CD4-positive, alpha-beta T cell (primary cell): ENCODE measurements around the gene TNFRSF9. TPM values are rescaled to one million over a fixed set of nuclear protein-coding genes. Genes with fewer than 3 reads are reported as not detected.

Experiments used
- ATAC-seq: fragments of 200-7000 bp; cut with Tn5 transposase; one replicate; pipeline ENCODE4 v1.10.0; 2022; ENCODE audit warnings: mild to moderate bottlenecking; ENCODE audit not compliant: poor library complexity
- CTCF ChIA-PET: fragments of 350-600 bp; sonication (Branson Sonifier 250); formaldehyde crosslinking; loops from one replicate; lab custom pipeline; 2021; ENCODE audit warnings: antibody characterized with exemption, inconsistent platforms; lab: Charles Lee
- POLR2A ChIA-PET: fragments of 350-600 bp; sonication (Branson Sonifier 250); formaldehyde crosslinking; loops from one replicate; lab custom pipeline; 2021; ENCODE audit warnings: antibody characterized with exemption, inconsistent platforms; lab: Charles Lee
- DNase-seq, 14 experiments: peaks; one replicate each; pipeline ENCODE4 v3.0.0-alpha.2; 2013 to 2020; ENCODE audit warnings: mixed read lengths in 2 of 14
- H3K27ac ChIP-seq, 2 donors: one replicate each; pipeline versions ENCODE4 v1.5.1 to v1.7.0; 2013; ENCODE audit warnings: low read length in 2 of 2, low read depth in 1 of 2, mild to moderate bottlenecking in 1 of 2
- H3K27me3 ChIP-seq, 2 experiments: 1 replicate in 1 of 2; 2 replicates in 1 of 2; pipeline versions ENCODE4 v1.6.1 to v1.7.0; 2013; ENCODE audit warnings: low read length in 2 of 2, control low read depth in 1 of 2, mild to moderate bottlenecking in 1 of 2, moderate library complexity in 1 of 2; ENCODE audit not compliant: insufficient read depth in 2 of 2, control insufficient read depth in 1 of 2
- H3K36me3 ChIP-seq: one replicate; pipeline ENCODE4 v1.6.1; 2013; ENCODE audit warnings: low read length, control low read depth; ENCODE audit not compliant: insufficient read depth
- H3K4me1 ChIP-seq: one replicate; pipeline ENCODE4 v1.6.1; 2013; ENCODE audit warnings: low read length, control low read depth; ENCODE audit not compliant: insufficient read depth
- H3K4me3 ChIP-seq: one replicate; pipeline ENCODE4 v1.5.1; 2013; ENCODE audit warnings: mild to moderate bottlenecking, low read length, moderate library complexity
- H3K9me3 ChIP-seq, 2 experiments: 1 replicate in 1 of 2; 2 replicates in 1 of 2; pipeline versions ENCODE4 v1.6.1 to v1.7.0; 2013; ENCODE audit warnings: low read length in 2 of 2, mild to moderate bottlenecking in 2 of 2, control low read depth in 1 of 2, moderate library complexity in 1 of 2; ENCODE audit not compliant: control insufficient read depth in 1 of 2, insufficient read depth in 1 of 2
- H3K27ac Mint-ChIP-seq: one replicate; pipeline ENCODE4 v1.8.0; 2020; ENCODE audit warnings: mixed read lengths
- H3K27me3 Mint-ChIP-seq: one replicate; pipeline ENCODE4 v1.8.0; 2021; ENCODE audit warnings: mixed read lengths
- H3K36me3 Mint-ChIP-seq: one replicate; pipeline ENCODE4 v1.8.0; 2021; ENCODE audit warnings: low read depth, mixed read lengths
- H3K4me1 Mint-ChIP-seq: one replicate; pipeline ENCODE4 v1.8.0; 2021; ENCODE audit warnings: low read depth, mixed read lengths
- H3K4me3 Mint-ChIP-seq: one replicate; pipeline ENCODE4 v1.8.0; 2020; ENCODE audit warnings: mild to moderate bottlenecking, mixed read lengths
- H3K9me3 Mint-ChIP-seq: one replicate; pipeline ENCODE4 v1.8.0; 2020; ENCODE audit warnings: mixed read lengths
- intact Hi-C, 2 experiments: fragments of 100-400 bp; cut with DNase I in 1 of 2; cut with micrococcal nuclease in 1 of 2; formaldehyde crosslinking; loops; one replicate each; pipeline versions ENCODE4 v1.15.1 to v1.9.0; 2023 to 2025; cut with DNase I, micrococcal nuclease
- total RNA-seq, 174 experiments: library from RNA in 2 of 174; stranded (reverse) in 2 of 174; gene quantifications; one replicate each; pipeline ENCODE4 v1.2.3 and lab custom pipeline; 2021 to 2026
- TF ChIP-seq, protein P1 (sequence below): fragments of 200-600 bp; IDR thresholded peaks from one replicate; pipeline ENCODE4 v1.8.0; 2022; ENCODE audit warnings: antibody characterized with exemption, mild to moderate bottlenecking

Gene TNFRSF9
- total RNA-seq, 2 experiments from 2014 or later: 0.52 to 0.84 TPM

DNA sequence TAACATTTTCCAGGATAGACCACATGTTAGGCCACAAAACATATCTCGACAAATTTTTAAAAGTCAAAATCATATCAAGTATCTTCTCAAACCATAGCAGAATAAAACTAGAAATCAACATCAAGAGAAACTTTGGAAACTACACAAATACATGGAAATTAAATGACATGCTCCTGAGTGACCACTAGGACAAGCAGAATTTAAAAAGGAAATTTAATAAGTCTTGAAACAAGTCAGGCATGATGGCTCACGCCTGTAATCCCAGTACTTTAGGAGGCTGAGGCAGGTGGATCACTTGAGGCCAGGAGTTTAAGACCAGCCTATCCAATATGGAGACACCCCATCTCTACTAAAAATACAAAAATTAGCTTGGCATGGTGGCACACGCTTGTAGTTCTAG is 61.4 kb downstream of the TNFRSF9 start:
- Histone ChIP-seq H3K9me3 (peaks cover 5 to 25% of the 10 kb centered on the region in 2 experiments), H3K27me3 (peaks cover 0 to 2% of the 10 kb centered on the region in 2 experiments), H3K27ac (no peak overlapping the region), H3K4me3 (no peak overlapping the region), H3K4me1 (no peaks in the 10 kb centered on the region), H3K36me3 (no peaks in the 10 kb centered on the region)
- ChIA-PET CTCF (no interaction called here), POLR2A (no interaction called here)
- Mint-ChIP-seq H3K27me3 (peaks cover 6% of the 10 kb centered on the region), H3K36me3 (no peaks in the 10 kb centered on the region), H3K9me3 (peaks cover 8% of the 10 kb centered on the region), H3K4me3 (no peak overlapping the region), H3K27ac (no peak overlapping the region), H3K4me1 (no peaks in the 10 kb centered on the region)
- intact Hi-C loops: no loop called here
- no peak for DNase-seq
- ATAC-seq: no peak
- TF ChIP-seq, protein P1, sequence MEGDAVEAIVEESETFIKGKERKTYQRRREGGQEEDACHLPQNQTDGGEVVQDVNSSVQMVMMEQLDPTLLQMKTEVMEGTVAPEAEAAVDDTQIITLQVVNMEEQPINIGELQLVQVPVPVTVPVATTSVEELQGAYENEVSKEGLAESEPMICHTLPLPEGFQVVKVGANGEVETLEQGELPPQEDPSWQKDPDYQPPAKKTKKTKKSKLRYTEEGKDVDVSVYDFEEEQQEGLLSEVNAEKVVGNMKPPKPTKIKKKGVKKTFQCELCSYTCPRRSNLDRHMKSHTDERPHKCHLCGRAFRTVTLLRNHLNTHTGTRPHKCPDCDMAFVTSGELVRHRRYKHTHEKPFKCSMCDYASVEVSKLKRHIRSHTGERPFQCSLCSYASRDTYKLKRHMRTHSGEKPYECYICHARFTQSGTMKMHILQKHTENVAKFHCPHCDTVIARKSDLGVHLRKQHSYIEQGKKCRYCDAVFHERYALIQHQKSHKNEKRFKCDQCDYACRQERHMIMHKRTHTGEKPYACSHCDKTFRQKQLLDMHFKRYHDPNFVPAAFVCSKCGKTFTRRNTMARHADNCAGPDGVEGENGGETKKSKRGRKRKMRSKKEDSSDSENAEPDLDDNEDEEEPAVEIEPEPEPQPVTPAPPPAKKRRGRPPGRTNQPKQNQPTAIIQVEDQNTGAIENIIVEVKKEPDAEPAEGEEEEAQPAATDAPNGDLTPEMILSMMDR: no peak

DNA sequence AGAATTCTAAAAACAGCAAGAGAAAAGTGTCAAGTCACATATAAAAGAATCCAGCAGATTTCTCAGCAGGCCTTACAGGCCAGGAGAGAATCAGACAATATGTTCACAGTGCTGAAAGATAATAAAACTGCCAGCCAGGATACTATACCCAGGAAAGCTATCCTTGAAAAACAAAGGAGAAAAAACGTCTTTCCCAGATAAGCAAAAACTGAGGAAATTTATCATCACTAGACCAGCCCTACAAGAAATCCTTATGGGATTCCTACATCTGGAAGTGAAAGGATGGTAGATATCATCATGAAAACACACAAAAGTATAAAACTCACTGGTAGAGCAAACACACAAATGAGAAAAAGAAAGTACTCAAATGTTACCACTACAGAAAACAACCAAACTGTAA is 62.6 kb downstream of the TNFRSF9 start:
- Mint-ChIP-seq H3K4me3 (no peak overlapping the region), H3K27me3 (peaks cover 6% of the 10 kb centered on the region), H3K36me3 (no peaks in the 10 kb centered on the region), H3K27ac (no peak overlapping the region), H3K9me3 (peaks cover 8% of the 10 kb centered on the region), H3K4me1 (no peaks in the 10 kb centered on the region)
- no peaks in the 10 kb centered on the region for H3K4me1 ChIP-seq
- intact Hi-C loops: no loop called here
- ChIA-PET CTCF (no interaction called here), POLR2A (no interaction called here)
- no peak for ATAC-seq
- no peak overlapping the region for H3K27ac ChIP-seq
- TF ChIP-seq, protein P1: no peak
- H3K27me3 ChIP-seq: peaks cover 0 to 2% of the 10 kb centered on the region in 2 experiments
- H3K9me3 ChIP-seq: peaks cover 5 to 25% of the 10 kb centered on the region in 2 experiments
- no peak overlapping the region for H3K4me3 ChIP-seq
- DNase-seq: no peak
- no peaks in the 10 kb centered on the region for H3K36me3 ChIP-seq

DNA sequence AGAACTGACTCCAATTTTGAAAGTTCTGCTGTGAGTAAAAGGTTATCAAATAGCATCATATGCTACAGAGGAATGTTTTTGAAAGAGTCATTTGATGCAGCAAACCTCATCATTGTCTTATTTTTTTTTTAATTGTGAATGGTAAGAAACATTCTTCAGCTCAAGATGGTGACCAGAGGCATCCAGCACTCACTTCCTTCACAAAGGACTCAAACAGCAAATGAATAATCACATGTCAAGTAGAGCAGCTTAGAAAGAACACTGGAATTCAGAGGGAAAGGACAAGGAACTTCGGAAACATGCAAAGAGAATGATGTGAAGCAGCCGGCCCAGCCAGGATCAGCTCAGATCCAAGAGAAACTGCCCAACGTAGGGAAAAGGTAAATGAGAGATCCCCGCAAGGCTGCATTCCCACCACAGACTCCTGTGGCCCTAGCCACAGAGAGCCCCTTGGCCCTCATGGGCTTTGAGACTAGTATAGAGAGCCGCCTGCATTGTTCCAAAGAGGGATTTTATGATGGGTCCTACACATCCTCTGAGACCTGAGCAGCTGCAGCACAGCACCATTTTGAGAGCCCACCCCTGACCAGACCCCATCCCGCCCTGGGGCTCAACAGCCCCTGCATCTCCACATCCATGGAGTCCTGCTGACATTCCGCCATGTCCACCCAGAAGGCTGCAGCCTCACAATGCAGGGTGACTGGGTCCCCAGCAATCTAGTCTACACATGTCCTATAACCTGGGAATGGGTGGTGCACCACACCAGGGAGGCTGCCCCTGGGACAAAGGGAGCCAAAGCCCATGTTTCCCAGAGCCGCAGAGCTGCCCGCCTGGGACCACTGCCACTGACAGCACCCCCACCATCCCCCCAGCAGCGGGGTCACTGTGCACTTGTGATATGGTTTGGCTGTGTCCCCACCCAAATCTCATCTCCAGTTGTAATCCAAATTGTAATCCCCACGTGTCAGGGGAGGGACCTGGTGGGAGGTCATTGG is 66.5 kb downstream of the TNFRSF9 start:
- no peak overlapping the region for H3K4me3 Mint-ChIP-seq

More for the DNA sequence above, 66.5 kb downstream of the TNFRSF9 start:
- Histone ChIP-seq H3K27me3 (peaks cover 0 to 2% of the 10 kb centered on the region in 2 experiments), H3K27ac (no peak overlapping the region), H3K4me1 (no peaks in the 10 kb centered on the region), H3K4me3 (no peak overlapping the region), H3K36me3 (no peaks in the 10 kb centered on the region), H3K9me3 (peaks cover 5 to 25% of the 10 kb centered on the region in 2 experiments)
- TF ChIP-seq, protein P1: no peak
- Mint-ChIP-seq H3K9me3 (peaks cover 8% of the 10 kb centered on the region), H3K27ac (no peak overlapping the region), H3K36me3 (no peaks in the 10 kb centered on the region), H3K4me1 (no peaks in the 10 kb centered on the region), H3K27me3 (peaks cover 5% of the 10 kb centered on the region)
- ChIA-PET POLR2A (no interaction called here), CTCF (no interaction called here)
- DNase-seq (no peak), ATAC-seq (no peak)
- intact Hi-C loops: no loop called here
